HG02642 (cell line): Measurements from ENCODE around the gene CT47A7.
"Not testable (repeated sequence)": the region's sequence is repeated elsewhere in the genome, so short reads cannot be mapped to it uniquely, and the experiment has no call there.

Experiments used
- ATAC-seq: cut with Tn5 transposase; IDR thresholded peaks from one replicate; pipeline ENCODE4 v1.9.1; 2021; ENCODE audit warnings: mild to moderate bottlenecking; ENCODE audit not compliant: unreplicated experiment, poor library complexity

The CT47A7 gene

DNA sequence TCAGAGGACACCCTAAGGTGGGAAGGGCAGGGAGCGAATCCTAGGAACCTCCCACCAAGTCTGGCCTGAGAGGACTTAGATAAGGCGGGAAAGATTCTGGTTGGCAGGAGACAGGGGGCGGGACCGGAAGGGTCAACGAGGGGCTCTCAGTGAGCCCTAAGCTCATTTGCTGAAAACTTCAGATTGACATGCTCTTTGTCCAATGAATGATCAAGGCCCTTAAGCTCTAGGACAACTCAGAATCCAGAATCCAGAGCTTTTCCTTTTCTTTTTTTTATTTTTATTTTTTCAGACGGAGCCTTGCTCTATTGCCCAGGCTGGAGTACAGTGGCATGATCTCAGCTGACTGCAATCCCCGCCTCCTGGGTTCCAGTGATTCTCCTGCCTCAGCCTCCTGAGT is at the start of gene CT47A7:
Gene CT47A7, minus strand, starts transcription at position 101 of the 400 bp plus-strand sequence. CDS start 255 bp downstream, outside the sequence.
- ATAC-seq, result not testable (repeated sequence)

DNA sequence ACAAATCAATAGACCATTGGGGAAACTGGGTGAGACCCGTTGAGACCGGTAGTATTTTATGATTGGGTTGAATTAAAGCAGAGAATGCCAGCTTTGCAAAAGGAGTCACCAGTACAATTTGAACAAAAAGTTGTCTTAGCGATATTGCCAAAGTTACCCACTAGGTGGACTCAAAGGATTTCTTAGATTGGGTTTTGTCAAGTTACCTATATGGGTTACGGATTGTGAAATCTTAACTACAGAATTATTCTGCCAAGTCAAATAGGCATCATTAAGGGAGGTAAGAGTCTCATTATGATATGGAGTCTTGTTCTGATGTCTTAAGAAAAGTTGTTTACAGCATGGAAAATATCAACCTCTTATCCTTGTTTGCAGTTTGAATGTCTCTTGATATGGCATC is 44.2 kb upstream of the CT47A7 start:
- no peak for ATAC-seq

DNA sequence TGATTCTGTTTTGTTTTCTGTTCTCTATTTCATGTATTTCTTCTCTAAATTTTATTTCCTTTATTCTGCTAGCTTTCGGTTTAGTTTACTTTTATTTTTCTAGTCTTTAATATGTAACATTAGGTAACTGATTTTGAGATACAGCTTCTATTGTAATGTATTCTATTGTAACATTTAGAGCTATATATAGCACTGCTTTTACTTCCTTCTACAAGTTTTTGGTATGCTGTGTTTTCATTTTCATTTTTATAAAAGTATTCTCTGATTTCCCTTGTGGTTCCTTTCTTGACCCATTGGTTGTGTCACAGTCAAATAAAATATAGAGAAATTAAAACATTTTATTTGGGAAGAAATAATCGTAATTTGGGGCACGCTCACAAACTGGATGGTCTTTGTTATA is 43.0 kb upstream of the CT47A7 start:
- ATAC-seq, result no peak

DNA sequence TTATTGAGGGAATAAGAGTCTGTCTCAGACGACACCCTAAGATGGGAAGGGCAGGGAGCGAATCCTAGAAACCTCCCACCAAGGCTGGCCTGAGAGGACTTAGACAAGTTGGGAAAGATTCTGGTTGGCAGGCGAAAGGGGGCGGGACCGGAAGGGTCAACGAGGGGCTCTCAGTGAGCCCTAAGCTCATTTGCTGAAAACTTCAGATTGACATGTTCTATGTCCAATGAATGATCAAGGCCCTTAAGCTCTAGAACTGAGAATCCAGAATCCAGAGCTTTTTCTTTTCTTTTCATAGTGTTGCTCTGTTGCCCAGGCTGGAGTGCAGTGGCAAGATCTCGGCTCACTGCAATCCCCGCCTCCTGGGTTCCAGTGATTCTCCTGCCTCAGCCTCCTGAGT is 29.3 kb upstream of the CT47A7 start, which contains the start of gene CT47A1:
Gene CT47A1, minus strand, starts transcription at position 101 of the 400 bp plus-strand sequence. CDS start 231 bp downstream, outside the sequence.
- ATAC-seq, result not testable (repeated sequence)
